ENCODE measurements around the gene CDRT4. TPM values are rescaled to one million over a fixed set of nuclear protein-coding genes. Genes with fewer than 3 reads are reported as not detected.

Gene CDRT4
- total RNA-seq, 1 experiment from 2014 or later, result 6.2 TPM

GRCh38 chr17:15468126-15468525 is 705 bp upstream of the CDRT4 start:
- DNase-seq (ENCODE audit: low read depth, low spot score), result no peak
- Histone ChIP-seq H3K27me3 (ENCODE audit: insufficient read depth, low read length) (no peaks in the 10 kb centered on the region), H3K9me2 (ENCODE audit: insufficient read depth) (no peaks in the 10 kb centered on the region), H4K20me1 (ENCODE audit: insufficient read depth) (no peaks in the 10 kb centered on the region), H2AFZ (ENCODE audit: low read depth, low read length, poor library complexity, severe bottlenecking) (no peak overlapping the region), H3K4me1 (ENCODE audit: control insufficient read depth in 1 of 2, insufficient read depth in 2 of 2, low read length in 2 of 2) (peaks cover 7 to 13% of the 10 kb centered on the region in 2 experiments; a peak in 2 of 4 replicates), H3K4me2 (ENCODE audit: low read length) (no peak overlapping the region), H3K79me2 (ENCODE audit: insufficient read depth, low read length) (no peaks in the 10 kb centered on the region), H3K36me3 (ENCODE audit: control insufficient read depth in 1 of 2, insufficient read depth in 2 of 2, low read length in 2 of 2) (no peaks in the 10 kb centered on the region), H3K9ac (ENCODE audit: low read length) (no peak overlapping the region), H3K4me3 (replicated peaks in 1 of 2; ENCODE audit: low read depth in 1 of 2, low read length in 2 of 2) (no peak overlapping the region), H3K27ac (ENCODE audit: low read depth, low read length) (no peak overlapping the region), H3K9me3 (ENCODE audit: control insufficient read depth in 1 of 2, insufficient read depth in 1 of 2, low read depth in 1 of 2, low read length in 2 of 2) (no peaks in the 10 kb centered on the region)
- RAD21 ChIA-PET (ENCODE audit: low non-redundant PET in 1 of 2, low total read pairs in 2 of 2, uncharacterized antibody in 2 of 2, unreplicated experiment in 2 of 2), result no interaction called here
- intact Hi-C loops (cut with micrococcal nuclease), result no loop called here
- TF ChIP-seq SIN3A (IDR thresholded peaks at IDR 0.05; ENCODE audit: low read depth) (no peak), ZNF274 (IDR thresholded peaks at IDR 0.05; ENCODE audit: low read depth, low read length) (no peak), EGR1 (IDR thresholded peaks at IDR 0.05; ENCODE audit: low read depth) (no peak), CEBPB (IDR thresholded peaks at IDR 0.05; ENCODE audit: low read depth) (no peak), FOSL1 (IDR thresholded peaks at IDR 0.05; ENCODE audit: low read depth) (no peak), POLR2A (IDR thresholded peaks at IDR 0.05; ENCODE audit: borderline replicate concordance, extremely low read depth, insufficient read depth, insufficient read length) (no peak), SP1 (IDR thresholded peaks at IDR 0.05; ENCODE audit: low read depth) (no peak), ELF1 (IDR thresholded peaks at IDR 0.05; ENCODE audit: borderline replicate concordance, low read depth) (no peak), ZFX (IDR thresholded peaks at IDR 0.05) (no peak), EZH2 (IDR thresholded peaks at IDR 0.05) (no peak), TCF7L2 (IDR thresholded peaks at IDR 0.05; ENCODE audit: borderline replicate concordance, extremely low read depth, insufficient read depth, insufficient read length) (no peak), ZBTB33 (IDR thresholded peaks at IDR 0.05; ENCODE audit: extremely low read depth, insufficient replicate concordance, low read length) (no peak), SRF (IDR thresholded peaks at IDR 0.05; ENCODE audit: low read depth) (no peak), CTCF (IDR thresholded peaks at IDR 0.05 in 2 of 3, conservative IDR thresholded peaks at IDR 0.05 in 1 of 3; ENCODE audit: borderline replicate concordance in 1 of 3, insufficient read depth in 1 of 3, low read depth in 2 of 3, low read length in 2 of 3) (no peak), POLR2AphosphoS5 (IDR thresholded peaks at IDR 0.05; ENCODE audit: low read depth, low read length) (no peak), MAX (IDR thresholded peaks at IDR 0.05) (no peak), REST (IDR thresholded peaks at IDR 0.05; ENCODE audit: low read depth) (no peak), CBX3 (IDR thresholded peaks at IDR 0.05; ENCODE audit: low read depth) (no peak)
- POLR2A ChIA-PET, result no interaction called here
- ATAC-seq, result no peak
- no TSS peak for BruUV-seq (replicated peaks)
- CTCF ChIA-PET, result no interaction called here

Data from HCT116 (cell line).